Measurements from ENCODE around the gene SURF6.

DNA sequence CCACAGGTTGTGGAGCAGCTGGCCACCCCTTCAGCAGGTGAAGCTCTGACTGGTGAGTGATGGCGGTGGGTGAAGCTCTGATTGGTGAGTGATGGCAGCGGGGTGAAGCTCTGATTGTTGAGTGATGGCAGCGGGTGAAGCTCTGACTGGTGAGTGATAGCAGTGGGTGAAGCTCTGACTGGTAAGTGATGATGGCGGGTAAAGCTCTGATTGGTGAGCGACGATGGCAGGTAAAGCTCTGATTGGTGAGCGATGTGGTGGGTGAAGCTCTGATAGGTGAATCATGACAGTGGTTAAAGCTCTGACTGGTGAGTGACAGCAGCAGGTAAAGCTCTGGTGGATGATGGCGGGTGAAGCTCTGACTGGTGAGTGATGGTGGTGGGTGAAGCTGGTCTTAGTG lies 51.6 kb downstream of the SURF6 start:
- TF ChIP-seq, protein P1, sequence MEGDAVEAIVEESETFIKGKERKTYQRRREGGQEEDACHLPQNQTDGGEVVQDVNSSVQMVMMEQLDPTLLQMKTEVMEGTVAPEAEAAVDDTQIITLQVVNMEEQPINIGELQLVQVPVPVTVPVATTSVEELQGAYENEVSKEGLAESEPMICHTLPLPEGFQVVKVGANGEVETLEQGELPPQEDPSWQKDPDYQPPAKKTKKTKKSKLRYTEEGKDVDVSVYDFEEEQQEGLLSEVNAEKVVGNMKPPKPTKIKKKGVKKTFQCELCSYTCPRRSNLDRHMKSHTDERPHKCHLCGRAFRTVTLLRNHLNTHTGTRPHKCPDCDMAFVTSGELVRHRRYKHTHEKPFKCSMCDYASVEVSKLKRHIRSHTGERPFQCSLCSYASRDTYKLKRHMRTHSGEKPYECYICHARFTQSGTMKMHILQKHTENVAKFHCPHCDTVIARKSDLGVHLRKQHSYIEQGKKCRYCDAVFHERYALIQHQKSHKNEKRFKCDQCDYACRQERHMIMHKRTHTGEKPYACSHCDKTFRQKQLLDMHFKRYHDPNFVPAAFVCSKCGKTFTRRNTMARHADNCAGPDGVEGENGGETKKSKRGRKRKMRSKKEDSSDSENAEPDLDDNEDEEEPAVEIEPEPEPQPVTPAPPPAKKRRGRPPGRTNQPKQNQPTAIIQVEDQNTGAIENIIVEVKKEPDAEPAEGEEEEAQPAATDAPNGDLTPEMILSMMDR (IDR thresholded peaks at IDR 0.05) = no peak
- no peak for TF ChIP-seq POLR2A (IDR thresholded peaks at IDR 0.05)
- no peak for TF ChIP-seq EP300 (IDR thresholded peaks at IDR 0.05)
- no peak for TF ChIP-seq POLR2AphosphoS5 (IDR thresholded peaks at IDR 0.05)

All from sigmoid colon (tissue), 4 donors.